Keratinocyte (primary cell): ENCODE measurements around the gene FAM107B. TPM values are rescaled to one million over a fixed set of nuclear protein-coding genes. Genes with fewer than 3 reads are reported as not detected.
A peak's percentile ranks its signal among the peaks of the same experiment; 100 is the strongest.

Experiments
- DNase-seq: peaks from one replicate; pipeline ENCODE4 v3.0.0-alpha.2; 2011; ENCODE audit warnings: low read depth, missing footprints, low spot score
- FAIRE-seq: peaks from 2 replicates; lab custom pipeline; 2011; peaks lifted over from hg19 to GRCh38; lab: Jason Lieb, UNC
- H2AFZ ChIP-seq: 2 replicates; pipeline ENCODE4 v1.6.0; 2012; ENCODE audit warnings: low read length, control low read depth, inconsistent platforms; ENCODE audit not compliant: control insufficient read depth
- H3K27ac ChIP-seq: 2 replicates; pipeline ENCODE4 v1.5.1; 2011; ENCODE audit warnings: low read length; ENCODE audit not compliant: control insufficient read depth, insufficient read depth
- H3K27me3 ChIP-seq: 3 replicates; pipeline ENCODE4 v1.6.0; 2011; ENCODE audit warnings: low read length; ENCODE audit not compliant: control insufficient read depth, insufficient read depth; ENCODE audit errors: extremely low read depth
- H3K36me3 ChIP-seq, 2 experiments: 2 replicates in 1 of 2; 3 replicates in 1 of 2; pipeline ENCODE4 v1.5.1; 2011; ENCODE audit warnings: low read length in 2 of 2, mild to moderate bottlenecking in 1 of 2; ENCODE audit not compliant: control insufficient read depth in 2 of 2, insufficient read depth in 2 of 2; ENCODE audit errors: extremely low read depth in 1 of 2
- H3K4me1 ChIP-seq: 3 replicates; pipeline ENCODE4 v1.5.1; 2011; ENCODE audit warnings: low read length; ENCODE audit not compliant: control insufficient read depth, insufficient read depth; ENCODE audit errors: extremely low read depth
- H3K4me2 ChIP-seq: 3 replicates; pipeline ENCODE4 v1.6.0; 2011; ENCODE audit warnings: low read depth, low read length; ENCODE audit not compliant: control insufficient read depth, insufficient read depth; ENCODE audit errors: extremely low read depth
- H3K4me3 ChIP-seq, 3 experiments: fragments of 200-600 bp in 1 of 3; sonication (generic) in 1 of 3; 2 replicates in 2 of 3; 3 replicates in 1 of 3; pipeline ENCODE4 v1.5.1; 2011 to 2016; ENCODE audit warnings: low read length in 3 of 3, mild to moderate bottlenecking in 3 of 3, control low read depth in 2 of 3, inconsistent platforms in 1 of 3, low read depth in 1 of 3, mixed read lengths in 1 of 3, mixed run types in 1 of 3, moderate library complexity in 1 of 3; ENCODE audit not compliant: control insufficient read depth in 2 of 3, insufficient read depth in 2 of 3; ENCODE audit errors: extremely low read depth in 1 of 3
- H3K79me2 ChIP-seq: 2 replicates; pipeline ENCODE4 v1.6.0; 2012; ENCODE audit warnings: low read length; ENCODE audit not compliant: control insufficient read depth, insufficient read depth
- H3K9ac ChIP-seq: 3 replicates; pipeline ENCODE4 v1.6.0; 2011; ENCODE audit warnings: low read length; ENCODE audit not compliant: control insufficient read depth, insufficient read depth; ENCODE audit errors: extremely low read depth
- H3K9me1 ChIP-seq: 3 replicates; pipeline ENCODE4 v1.6.0; 2011; ENCODE audit warnings: low read length; ENCODE audit not compliant: control insufficient read depth, insufficient read depth; ENCODE audit errors: extremely low read depth
- H3K9me3 ChIP-seq: 2 replicates; pipeline ENCODE4 v1.5.1; 2012; ENCODE audit warnings: low read depth, low read length; ENCODE audit not compliant: control insufficient read depth
- H4K20me1 ChIP-seq: 3 replicates; pipeline ENCODE4 v1.6.0; 2011; ENCODE audit warnings: low read length; ENCODE audit not compliant: control insufficient read depth, insufficient read depth; ENCODE audit errors: extremely low read depth
- EZH2 ChIP-seq: IDR thresholded peaks from one replicate; pipeline ENCODE4 v1.6.1; 2012; ENCODE audit warnings: inconsistent platforms, mild to moderate bottlenecking, low read length, moderate library complexity
- dilution Hi-C: fragments of 300-500 bp; cut with MboI; formaldehyde crosslinking; loops from one replicate; pipeline ENCODE4 v1.7.0; 2020; ENCODE audit warnings: low sequenced_read_pairs; ENCODE audit not compliant: extremely low pct_ligation_motif_present
- polyA plus RNA-seq, 5 experiments: library from polyadenylated mRNA; depleted of rRNA in 3 of 5; stranded (reverse) in 3 of 5; stranded (forward) in 1 of 5; unstranded in 1 of 5; fragments of >200 nt; gene quantifications; 1 replicate in 1 of 5; 2 replicates in 3 of 5; 3 replicates in 1 of 5; pipeline versions ENCODE4 v1.2.1 to v1.2.3, GENCODE V29; 2011 to 2012; ENCODE audit warnings: missing spikeins in 2 of 5, low read depth in 1 of 5, low replicate concordance in 1 of 5
- TF ChIP-seq, protein P1 (sequence below), 3 experiments: IDR thresholded peaks in 1 of 3; conservative IDR thresholded peaks in 1 of 3; optimal IDR thresholded peaks in 1 of 3; 2 replicates in 2 of 3; 3 replicates in 1 of 3; pipeline versions ENCODE3 to v1.5.1; 2011; ENCODE audit warnings: low read length in 3 of 3, mild to moderate bottlenecking in 3 of 3, moderate library complexity in 2 of 3, control low read depth in 1 of 3, inconsistent platforms in 1 of 3; ENCODE audit not compliant: insufficient read depth in 2 of 3; ENCODE audit errors: extremely low read depth in 1 of 3

The FAM107B gene
- polyA plus RNA-seq, 1 donor (not counting 4 experiments of a cell fraction or from before 2014, with no cell fraction given) = 8.7 TPM

DNA sequence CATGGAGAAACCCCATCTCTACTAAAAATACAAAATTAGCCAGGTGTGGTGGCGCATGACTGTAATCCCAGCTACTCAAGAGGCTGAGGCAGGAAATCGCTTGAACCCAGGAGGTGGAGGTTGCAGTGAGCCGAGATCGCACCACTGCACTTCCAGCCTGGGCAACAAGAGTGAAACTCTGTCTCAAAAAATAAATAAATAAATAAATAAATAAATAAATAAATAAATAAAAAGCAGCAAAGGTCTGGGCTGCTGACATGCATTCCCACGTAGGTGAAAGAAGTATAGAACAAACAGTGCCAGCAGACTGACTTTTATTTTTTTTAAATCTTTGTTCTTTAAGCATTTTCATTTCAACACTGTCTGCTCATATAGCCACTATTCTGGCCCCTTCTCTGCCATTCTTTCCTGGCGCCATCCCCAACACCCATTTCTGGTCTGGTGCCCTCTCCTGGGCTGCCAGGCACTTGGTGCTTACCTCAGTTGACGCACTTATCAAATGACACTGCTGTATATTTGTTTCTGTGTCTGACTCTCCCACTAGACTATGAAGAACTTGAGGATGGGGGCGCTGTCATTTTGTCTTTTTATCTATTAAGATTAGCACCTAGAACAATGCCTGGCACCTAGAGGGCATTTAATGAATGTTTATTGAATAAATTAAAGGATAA, 15.6 kb downstream of the FAM107B start:
- dilution Hi-C loops = no loop called here
- Histone ChIP-seq H3K9ac (no peak overlapping the region), H4K20me1 (no peaks in the 10 kb centered on the region), H3K36me3 (no peaks in the 10 kb centered on the region), H3K27ac (no peak overlapping the region), H3K9me1 (no peaks in the 10 kb centered on the region), H3K79me2 (no peaks in the 10 kb centered on the region), H3K9me3 (no peaks in the 10 kb centered on the region), H3K4me2 (no peak overlapping the region), H3K27me3 (peaks cover 4% of the 10 kb centered on the region), H2AFZ (no peak overlapping the region), H3K4me1 (no peaks in the 10 kb centered on the region), H3K4me3 (no peak overlapping the region)
- no peak for FAIRE-seq
- no peak for TF ChIP-seq EZH2
- TF ChIP-seq, protein P1, sequence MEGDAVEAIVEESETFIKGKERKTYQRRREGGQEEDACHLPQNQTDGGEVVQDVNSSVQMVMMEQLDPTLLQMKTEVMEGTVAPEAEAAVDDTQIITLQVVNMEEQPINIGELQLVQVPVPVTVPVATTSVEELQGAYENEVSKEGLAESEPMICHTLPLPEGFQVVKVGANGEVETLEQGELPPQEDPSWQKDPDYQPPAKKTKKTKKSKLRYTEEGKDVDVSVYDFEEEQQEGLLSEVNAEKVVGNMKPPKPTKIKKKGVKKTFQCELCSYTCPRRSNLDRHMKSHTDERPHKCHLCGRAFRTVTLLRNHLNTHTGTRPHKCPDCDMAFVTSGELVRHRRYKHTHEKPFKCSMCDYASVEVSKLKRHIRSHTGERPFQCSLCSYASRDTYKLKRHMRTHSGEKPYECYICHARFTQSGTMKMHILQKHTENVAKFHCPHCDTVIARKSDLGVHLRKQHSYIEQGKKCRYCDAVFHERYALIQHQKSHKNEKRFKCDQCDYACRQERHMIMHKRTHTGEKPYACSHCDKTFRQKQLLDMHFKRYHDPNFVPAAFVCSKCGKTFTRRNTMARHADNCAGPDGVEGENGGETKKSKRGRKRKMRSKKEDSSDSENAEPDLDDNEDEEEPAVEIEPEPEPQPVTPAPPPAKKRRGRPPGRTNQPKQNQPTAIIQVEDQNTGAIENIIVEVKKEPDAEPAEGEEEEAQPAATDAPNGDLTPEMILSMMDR (optimal IDR thresholded peaks at IDR 0.05 in 1 of 3, IDR thresholded peaks at IDR 0.05 in 1 of 3, conservative IDR thresholded peaks at IDR 0.05 in 1 of 3; ENCODE audit: extremely low read depth in 1 of 3, insufficient read depth in 2 of 3, low read length in 3 of 3) = peak in 2 of 3 experiments; percentile 3 to 33
- no peak for DNase-seq

DNA sequence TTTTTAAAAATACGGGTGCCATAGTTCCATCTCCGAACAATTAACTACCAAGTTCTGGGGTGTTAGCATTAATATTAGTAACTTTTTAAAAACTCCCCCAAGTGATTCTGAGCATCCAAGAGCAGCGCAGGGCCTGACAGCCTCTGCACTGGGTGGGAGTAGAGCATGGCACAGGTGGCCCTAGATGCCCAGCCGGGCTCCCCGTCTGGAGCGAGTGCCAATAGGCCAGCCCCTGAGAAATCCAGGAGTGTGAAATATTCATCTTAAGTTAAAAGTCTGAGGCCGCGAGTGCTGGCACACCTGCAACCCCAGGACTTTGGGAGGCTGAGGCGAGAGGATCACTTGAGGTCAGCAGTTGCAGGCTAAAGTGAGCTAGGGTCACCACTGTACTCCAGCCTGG, 16.2 kb downstream of the FAM107B start:
- no peak overlapping the region for H3K9ac ChIP-seq
- H3K4me2 ChIP-seq = no peak overlapping the region
- H3K79me2 ChIP-seq = no peaks in the 10 kb centered on the region
- H3K27me3 ChIP-seq = peaks cover 6% of the 10 kb centered on the region
- no peaks in the 10 kb centered on the region for H3K4me1 ChIP-seq
- no peaks in the 10 kb centered on the region for H4K20me1 ChIP-seq
- TF ChIP-seq, protein P1 (optimal IDR thresholded peaks at IDR 0.05 in 1 of 3, IDR thresholded peaks at IDR 0.05 in 1 of 3, conservative IDR thresholded peaks at IDR 0.05 in 1 of 3; ENCODE audit: extremely low read depth in 1 of 3, insufficient read depth in 2 of 3, low read length in 3 of 3) = no peak
- no peak for TF ChIP-seq EZH2
- dilution Hi-C loops = no loop called here
- no peaks in the 10 kb centered on the region for H3K9me3 ChIP-seq
- no peak overlapping the region for H3K27ac ChIP-seq
- H3K4me3 ChIP-seq = no peak overlapping the region
- DNase-seq (no peak), FAIRE-seq (no peak)
- H3K36me3 ChIP-seq = no peaks in the 10 kb centered on the region
- no peaks in the 10 kb centered on the region for H3K9me1 ChIP-seq
- H2AFZ ChIP-seq = no peak overlapping the region
